NOMO-1 treated with DMSO at 0.1 percent for 48 hours (cell line): ENCODE results near the gene SOWAHA.

Experiments
- DNase-seq: peaks from one replicate; lab custom pipeline; 2025; ENCODE audit not compliant: unreplicated experiment; lab: John Stamatoyannopoulos, UW

Gene SOWAHA

GRCh38 chr5:132812781-132813598, at the start of gene SOWAHA:
SOWAHA (plus strand) TSS chr5:132813302; CDS start chr5:132813622, 320 bp downstream.
- no peak for DNase-seq

- DNase-seq = no peak
Observed at GRCh38 chr5:132764051-132764450, 49.1 kb upstream of the SOWAHA start.

GRCh38 chr5:132764671-132765238, 48.3 kb upstream of the SOWAHA start:
- DNase-seq = no peak

- DNase-seq = no peak
Observed at GRCh38 chr5:132765311-132766019, 47.6 kb upstream of the SOWAHA start.

- DNase-seq = no peak
Observed at GRCh38 chr5:132766020-132766805, 46.9 kb upstream of the SOWAHA start.

GRCh38 chr5:132766806-132767055, 46.4 kb upstream of the SOWAHA start:
- no peak for DNase-seq

- no peak for DNase-seq
Observed at GRCh38 chr5:132767150-132767549, 46.0 kb upstream of the SOWAHA start.

- no peak for DNase-seq
Observed at GRCh38 chr5:132768485-132768868, 44.6 kb upstream of the SOWAHA start.

GRCh38 chr5:132770476-132771159, 42.5 kb upstream of the SOWAHA start:
- DNase-seq = no peak

- no peak for DNase-seq
Observed at GRCh38 chr5:132771503-132771998, 41.6 kb upstream of the SOWAHA start.

GRCh38 chr5:132772291-132773070, 40.6 kb upstream of the SOWAHA start:
- no peak for DNase-seq

GRCh38 chr5:132773114-132773513, 40.0 kb upstream of the SOWAHA start:
- DNase-seq = no peak

GRCh38 chr5:132773601-132774355, 39.3 kb upstream of the SOWAHA start:
- DNase-seq = no peak

- DNase-seq = no peak
Observed at GRCh38 chr5:132774406-132774805, 38.7 kb upstream of the SOWAHA start.

GRCh38 chr5:132774896-132775295, 38.2 kb upstream of the SOWAHA start:
- DNase-seq = no peak

- DNase-seq = no peak
Observed at GRCh38 chr5:132775476-132775961, 37.6 kb upstream of the SOWAHA start.

GRCh38 chr5:132776131-132776937, 36.8 kb upstream of the SOWAHA start:
- no peak for DNase-seq

- DNase-seq = no peak
Observed at GRCh38 chr5:132776938-132777208, 36.2 kb upstream of the SOWAHA start.
